GM12864 (cell line): ENCODE results near the gene DDX23.

Experiments
- DNase-seq: peaks from one replicate; pipeline ENCODE4 v3.0.0-alpha.2; 2011; ENCODE audit warnings: low read depth
- H3K4me3 ChIP-seq: 2 replicates; pipeline ENCODE4 v1.5.1; 2011; ENCODE audit warnings: mild to moderate bottlenecking, low read depth, low read length, control low read depth
- CTCF ChIP-seq: IDR thresholded peaks from 2 replicates; pipeline ENCODE4 v1.5.1; 2011; ENCODE audit warnings: low read depth, mild to moderate bottlenecking, moderate library complexity, low read length, control low read depth, inconsistent platforms; ENCODE audit errors: missing control alignments

DDX23 gene

DNA sequence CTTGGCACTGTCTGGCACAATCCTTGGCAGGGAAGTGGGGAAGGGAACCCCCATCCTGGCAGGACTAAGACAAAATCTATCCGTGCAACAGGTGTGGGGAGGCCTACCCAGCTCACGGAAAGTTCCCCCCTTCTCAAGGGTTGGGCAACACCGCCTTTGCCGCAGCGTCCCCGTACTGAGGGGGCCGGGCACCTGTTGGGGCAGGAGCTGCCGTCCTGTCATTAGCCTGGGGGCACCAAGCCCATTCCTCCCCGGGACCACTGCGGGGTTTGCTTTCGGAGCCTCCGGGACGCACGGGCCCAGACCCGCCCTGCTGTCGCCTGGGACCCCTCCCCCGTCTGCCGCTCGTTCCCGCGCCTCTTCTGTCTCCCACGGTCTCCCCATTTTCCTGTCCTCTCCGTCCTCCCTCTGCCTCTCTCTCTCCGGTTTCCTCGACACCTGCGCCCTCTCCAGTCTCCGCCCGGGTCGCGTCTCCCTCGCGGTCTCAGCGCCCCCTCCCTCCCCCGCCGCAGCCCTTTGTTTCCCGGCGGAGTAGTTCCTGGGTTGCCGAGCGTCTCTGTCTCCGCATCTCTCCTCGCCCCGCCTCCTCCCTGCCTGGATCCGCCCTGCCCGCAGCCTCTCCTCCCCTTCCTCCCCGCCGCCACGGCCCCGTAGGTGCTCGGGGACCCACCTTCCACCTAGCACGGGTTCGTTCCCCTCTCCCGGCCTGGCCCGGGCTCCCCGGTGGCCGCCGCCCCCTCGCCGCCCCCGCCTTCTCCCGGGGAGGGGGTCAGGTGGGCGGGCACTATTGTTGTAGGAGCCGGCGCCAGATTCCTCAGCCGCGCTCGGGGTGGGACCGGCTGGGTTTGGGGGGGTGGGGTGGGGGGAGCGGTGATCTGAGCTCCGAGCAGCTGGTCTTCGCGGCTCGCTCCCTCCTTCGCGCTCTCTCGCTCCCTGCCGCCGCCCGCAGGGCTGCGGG, 33.8 kb downstream of the DDX23 start, which contains the start of gene CACNB3:
Gene CACNB3 (plus strand): TSS at position 624 of the 958 bp plus-strand sequence. CDS start 434 bp downstream, outside the sequence.
- DNase-seq: no peak

DNA sequence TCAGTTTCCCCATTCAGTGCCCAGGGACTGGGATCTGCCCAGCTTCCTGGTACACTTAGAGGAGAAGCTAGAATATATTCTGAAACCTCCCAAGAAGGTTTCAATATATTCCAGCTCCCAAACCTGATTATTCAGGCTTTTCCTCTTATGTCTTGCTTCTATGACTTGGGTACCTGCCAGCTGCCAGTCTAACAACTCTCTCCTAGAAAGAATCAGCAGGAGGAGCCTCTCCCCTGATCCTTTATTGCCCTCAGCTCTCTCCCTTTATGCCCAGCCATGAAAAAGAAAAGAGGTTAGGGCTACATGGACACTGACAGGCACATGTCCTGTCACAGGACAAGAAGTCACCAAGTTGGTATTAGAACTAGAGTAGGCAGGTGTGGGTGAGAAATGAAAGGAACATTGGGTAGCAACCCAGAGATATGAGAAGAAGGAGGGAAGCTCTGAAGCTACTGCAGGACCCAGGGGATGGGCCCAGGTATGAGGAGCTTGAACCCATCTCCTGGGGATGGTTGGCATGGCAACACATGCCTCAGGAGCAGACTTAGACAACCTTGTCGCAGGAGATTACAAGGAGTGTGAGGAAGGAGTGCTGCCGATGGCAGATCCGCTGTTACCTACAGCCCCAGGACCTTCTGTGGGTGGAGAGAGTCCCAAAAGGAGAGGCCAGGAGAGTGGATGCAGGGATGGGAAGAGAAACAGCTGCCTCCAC, 35.7 kb downstream of the DDX23 start:
- TF ChIP-seq CTCF: no peak
- H3K4me3 ChIP-seq: no peak overlapping the region
- DNase-seq: no peak

More for the DNA sequence above, 33.8 kb downstream of the DDX23 start, which contains the start of gene CACNB3:
- peak within 1 kb of the TSS; percentile 60 for H3K4me3 ChIP-seq
- TF ChIP-seq CTCF: no peak

- TF ChIP-seq CTCF: no peak
- no peak for DNase-seq
Measured at GRCh38 chr12:48815126-48816110, 36.5 kb downstream of the DDX23 start.

GRCh38 chr12:48814262-48815125, 37.5 kb downstream of the DDX23 start:
- no peak for DNase-seq
- peak; percentile 99 for TF ChIP-seq CTCF
- H3K4me3 ChIP-seq: peak overlapping the region; percentile 61

More at GRCh38 chr12:48815126-48816110, 36.5 kb downstream of the DDX23 start:
- peak overlapping the region; percentile 61 for H3K4me3 ChIP-seq

DNA sequence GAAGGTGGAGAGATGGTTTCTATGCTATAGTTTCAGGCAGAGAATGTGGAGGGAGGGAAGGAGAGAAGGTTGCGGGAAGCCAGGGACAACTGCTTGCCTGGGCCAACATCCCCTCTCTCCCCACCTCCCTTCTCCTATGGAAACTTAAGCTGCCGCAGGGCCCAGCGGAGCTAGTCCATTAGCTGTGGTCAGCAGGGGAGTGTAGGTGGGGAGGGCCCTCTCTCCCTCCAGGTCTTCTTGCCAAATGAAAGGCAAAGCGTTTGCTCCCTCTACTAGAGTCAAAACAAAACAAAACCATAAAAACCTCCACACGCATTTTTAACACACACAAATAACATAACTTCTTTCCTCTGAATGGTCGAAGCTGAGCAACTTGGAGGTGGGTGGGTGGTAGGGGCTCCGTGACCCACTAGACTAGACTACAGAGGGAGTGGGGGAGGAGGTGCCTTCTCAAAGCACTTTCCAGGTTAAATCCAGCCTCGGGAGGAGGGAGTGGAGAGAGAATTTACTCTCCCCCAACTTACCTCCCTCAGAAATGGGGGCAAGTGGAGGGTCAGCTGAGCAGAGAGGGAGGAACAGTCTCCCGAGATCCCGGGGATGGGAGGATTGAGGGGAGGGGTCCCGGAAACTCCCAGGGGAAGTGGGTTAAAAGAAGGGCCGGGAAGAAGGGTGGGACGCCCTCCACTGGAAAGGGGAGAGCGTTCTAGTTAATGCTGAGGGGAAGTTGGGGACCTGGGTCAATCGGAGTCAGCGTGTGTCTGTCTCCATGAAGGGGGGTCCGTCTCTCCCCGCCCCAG, 38.3 kb downstream of the DDX23 start:
- peak; percentile 0 for TF ChIP-seq CTCF
- peak overlapping the region; percentile 61 for H3K4me3 ChIP-seq
- no peak for DNase-seq
